Activated T-cell treated with anti-CD3 and anti-CD28 coated beads for 4 hours (primary cell): ENCODE data around the gene DACH1.

Experiments used
- DNase-seq: peaks from one replicate; pipeline ENCODE4 v3.0.0-alpha.2; 2020

Gene DACH1

GRCh38 chr13:71772361-71772760 lies 94.6 kb downstream of the DACH1 start:
- no peak for DNase-seq

DNA sequence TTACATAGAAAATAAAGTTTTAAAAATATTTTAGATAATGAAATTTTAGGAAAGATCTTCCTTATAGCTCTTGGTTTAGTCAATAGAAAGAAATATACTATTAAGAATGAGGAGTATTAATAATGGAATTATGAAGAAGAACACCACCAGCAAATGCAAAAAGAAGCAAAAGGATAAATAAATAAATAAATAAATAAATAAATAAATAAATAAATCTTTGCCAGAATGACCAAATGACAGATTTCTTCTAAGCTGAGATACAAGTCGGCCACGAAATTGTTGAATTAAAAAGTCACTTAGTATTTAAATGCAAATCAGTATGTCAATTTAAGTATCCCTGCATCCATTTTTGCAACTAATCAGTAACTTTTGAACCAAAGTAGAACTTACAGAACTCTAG lies 95.9 kb downstream of the DACH1 start:
- DNase-seq, result no peak

GRCh38 chr13:71770710-71771109 lies 96.3 kb downstream of the DACH1 start:
- no peak for DNase-seq

DNA sequence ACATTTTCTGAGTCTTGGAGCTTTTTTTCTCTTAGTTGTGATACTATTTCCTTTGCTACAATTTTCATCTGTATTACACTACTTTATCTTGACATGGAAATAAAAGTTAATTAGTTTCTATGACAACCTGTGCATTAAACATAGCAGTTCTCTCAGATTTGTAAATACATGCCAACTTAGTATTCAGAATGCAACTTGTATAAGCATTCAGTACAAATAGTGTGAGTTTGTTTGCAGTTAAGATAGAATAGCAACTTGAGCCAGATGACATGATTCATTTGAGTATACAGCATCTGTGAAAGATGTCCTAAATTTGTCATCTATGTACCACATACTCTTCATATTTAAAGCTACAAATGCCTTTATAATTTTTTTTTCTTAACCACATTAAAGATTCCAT lies 98.1 kb downstream of the DACH1 start:
- no peak for DNase-seq

GRCh38 chr13:71759651-71760511 lies 107.1 kb downstream of the DACH1 start:
- no peak for DNase-seq

DNA sequence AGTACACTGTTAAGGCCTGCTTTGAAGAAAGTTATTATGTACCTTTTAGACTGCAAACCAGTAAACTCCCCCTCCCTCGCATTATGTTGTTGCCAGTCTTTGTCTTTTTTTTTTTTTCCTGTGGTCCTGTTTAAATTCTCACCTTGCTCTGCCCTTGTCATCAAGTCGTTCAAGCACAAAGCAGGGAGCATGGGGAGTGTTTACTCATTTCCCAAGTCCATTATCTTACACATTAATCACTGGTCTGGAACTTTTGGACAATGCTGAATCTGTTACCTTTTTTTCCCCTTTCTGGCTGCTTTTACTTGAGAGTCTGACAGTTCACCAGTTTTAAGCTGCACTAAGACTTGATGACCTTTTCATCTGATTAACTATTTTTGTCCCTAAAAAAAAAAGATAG lies 108.2 kb downstream of the DACH1 start:
- no peak for DNase-seq

DNA sequence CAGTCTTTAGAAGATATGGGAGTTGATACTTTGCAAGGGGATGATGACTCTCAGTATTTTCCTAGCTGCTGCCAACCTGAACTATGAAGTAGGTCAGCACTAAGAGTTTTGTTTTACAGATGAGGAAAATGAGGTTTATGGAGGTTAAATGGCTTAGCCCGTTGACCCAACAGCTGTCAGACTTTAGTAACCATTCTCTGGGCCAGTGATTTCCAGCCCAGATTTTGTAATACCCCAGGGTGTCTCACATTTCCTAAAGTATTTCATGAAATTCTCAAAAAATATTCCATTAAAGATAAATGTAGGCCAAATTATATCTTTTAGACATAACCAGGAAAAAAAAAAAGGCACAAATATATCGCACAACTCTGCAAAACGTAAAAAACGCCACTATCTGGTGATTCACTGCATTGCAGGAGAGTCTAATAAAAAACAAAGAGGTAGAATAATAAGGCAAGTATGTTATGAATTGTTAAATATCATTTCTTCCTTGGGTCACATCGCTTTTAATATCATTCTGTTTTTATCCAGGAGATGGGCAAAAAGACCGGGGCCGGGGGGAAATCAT lies 112.5 kb downstream of the DACH1 start:
- no peak for DNase-seq

GRCh38 chr13:71752775-71753513 lies 114.1 kb downstream of the DACH1 start:
- DNase-seq, result no peak

- DNase-seq, result no peak
Measured at GRCh38 chr13:71751073-71751472, 115.9 kb downstream of the DACH1 start.

- DNase-seq, result no peak
Measured at GRCh38 chr13:71730267-71730666, 136.7 kb downstream of the DACH1 start.

- DNase-seq, result no peak
Measured at GRCh38 chr13:71729441-71729840, 137.6 kb downstream of the DACH1 start.

DNA sequence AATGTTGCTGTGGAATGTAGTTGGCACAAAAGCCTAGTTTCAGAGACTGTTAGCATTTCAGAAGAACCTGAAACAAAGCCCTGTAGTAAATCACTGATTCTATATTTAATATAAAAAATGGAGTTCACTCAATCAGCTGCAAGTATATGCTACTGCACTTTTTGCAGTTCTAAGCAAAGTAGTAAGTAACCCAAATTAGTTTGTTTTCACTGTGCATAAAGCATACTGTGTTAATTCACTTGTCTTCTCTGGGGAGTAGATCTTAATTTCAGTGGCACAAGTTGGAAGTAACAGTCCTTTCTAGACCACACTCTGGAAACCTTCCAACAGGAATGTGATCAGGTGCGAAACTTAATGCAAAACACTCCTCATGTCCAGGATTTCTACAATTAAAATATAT lies 139.3 kb downstream of the DACH1 start:
- DNase-seq, result no peak

DNA sequence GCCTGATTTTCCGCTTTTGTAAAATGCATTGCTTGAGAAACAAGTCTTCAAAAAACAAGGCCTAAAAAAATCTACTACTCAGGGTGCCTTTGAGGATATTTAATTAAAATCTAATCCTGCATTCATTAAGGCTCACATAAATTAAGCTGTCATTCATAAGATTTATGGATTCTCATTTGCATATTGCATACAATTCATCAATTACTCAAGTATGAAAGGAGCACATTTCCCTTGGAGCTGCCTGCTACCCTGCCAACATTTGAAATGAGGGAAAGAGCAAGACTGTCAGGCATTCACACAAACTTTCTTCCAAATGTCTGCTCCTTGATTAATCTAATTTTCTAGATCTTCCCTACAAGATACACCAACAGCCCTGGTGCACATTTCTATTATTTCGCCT lies 140.0 kb downstream of the DACH1 start:
- no peak for DNase-seq

- no peak for DNase-seq
Measured at GRCh38 chr13:71722206-71722605, 144.8 kb downstream of the DACH1 start.

DNA sequence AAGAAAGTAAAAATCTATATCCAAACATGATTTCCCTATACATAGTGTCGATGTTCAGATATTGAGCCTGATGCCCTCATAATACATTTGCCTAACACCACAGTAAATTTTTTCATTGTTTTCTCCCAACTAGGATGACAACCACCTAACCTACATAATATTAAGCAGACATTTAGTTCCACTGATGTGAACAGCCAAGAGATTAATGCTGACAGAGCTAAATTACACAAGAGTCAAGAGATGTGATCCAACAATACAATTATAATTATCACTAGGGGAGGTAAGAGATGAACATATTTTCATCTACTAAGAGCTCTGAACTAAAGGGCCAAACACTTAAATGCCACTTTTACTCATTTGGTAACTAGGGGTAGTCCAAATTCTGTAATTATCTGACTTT lies 145.9 kb downstream of the DACH1 start:
- no peak for DNase-seq

- DNase-seq, result no peak
Measured at GRCh38 chr13:71718931-71719330, 148.1 kb downstream of the DACH1 start.

- DNase-seq, result no peak
Measured at GRCh38 chr13:71714802-71715375, 152.1 kb downstream of the DACH1 start.

- no peak for DNase-seq
Measured at GRCh38 chr13:71712988-71713653, 153.9 kb downstream of the DACH1 start.

- no peak for DNase-seq
Measured at GRCh38 chr13:71704656-71705055, 162.3 kb downstream of the DACH1 start.

GRCh38 chr13:71703138-71703537 lies 163.9 kb downstream of the DACH1 start:
- DNase-seq, result no peak

DNA sequence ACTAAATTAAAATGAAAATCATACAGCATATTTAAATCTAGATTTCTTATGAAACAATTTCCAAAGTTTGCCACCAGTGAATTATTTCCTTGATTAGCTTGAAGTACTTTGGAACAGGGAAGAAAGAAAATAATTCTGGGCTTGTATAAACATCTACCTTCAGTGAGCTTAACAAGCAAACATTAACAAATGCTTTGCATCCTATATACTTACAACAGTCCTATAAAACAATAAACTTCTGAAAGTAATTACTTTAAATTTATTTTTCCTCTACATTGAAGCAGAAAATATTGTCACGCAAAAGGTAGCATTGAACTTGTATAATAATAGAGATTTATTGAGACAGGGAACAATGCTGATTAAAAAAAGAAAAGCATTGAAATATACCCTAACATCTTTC lies 164.8 kb downstream of the DACH1 start:
- no peak for DNase-seq

DNA sequence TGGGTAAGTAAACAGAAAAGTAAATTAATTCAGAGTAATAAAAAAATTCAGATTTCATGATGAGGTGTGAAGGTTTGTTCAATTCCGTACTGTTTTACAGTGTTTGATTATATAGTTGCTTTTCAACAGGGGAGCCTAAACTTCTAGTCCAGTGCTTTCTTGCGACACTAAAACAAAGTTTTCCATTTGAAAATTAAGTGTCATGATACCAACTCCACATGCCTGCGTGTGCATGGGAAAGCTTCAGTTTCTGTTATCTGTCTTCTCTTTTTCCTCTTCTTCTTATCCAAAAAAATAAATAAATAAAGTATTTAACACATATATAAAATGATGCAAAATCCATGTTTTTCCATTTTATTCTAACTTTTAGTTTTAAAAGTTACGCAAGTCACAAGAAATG lies 165.3 kb downstream of the DACH1 start:
- DNase-seq, result no peak

DNA sequence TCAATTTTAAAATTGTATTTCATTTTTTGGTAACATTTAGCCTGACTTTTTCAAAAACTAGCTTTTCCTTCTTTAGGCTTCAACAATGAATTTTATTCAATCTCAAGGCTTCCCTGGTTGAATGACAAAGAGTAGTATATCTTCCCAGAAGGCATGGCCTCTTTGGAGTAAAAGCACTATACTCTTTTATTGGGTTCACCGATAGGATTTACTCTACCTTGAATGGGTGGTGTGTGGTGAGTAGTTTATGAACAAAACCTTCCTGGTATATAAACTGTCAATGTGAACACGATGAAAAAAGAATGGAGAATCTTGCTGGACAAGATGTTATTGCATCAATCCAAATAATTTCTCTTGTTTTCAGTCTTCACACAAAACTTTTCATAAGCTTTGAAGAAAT lies 167.7 kb downstream of the DACH1 start:
- DNase-seq, result no peak
